NCI-H2227 treated with DMSO at 0.1 percent for 48 hours (cell line): Measurements from ENCODE around the gene CELF2.

Source experiments
- DNase-seq: peaks from one replicate; lab custom pipeline; 2025; lab: John Stamatoyannopoulos, UW

The CELF2 gene

GRCh38 chr10:11023009-11023953 lies 5.6 kb downstream of the CELF2 start:
- no peak for DNase-seq

DNA sequence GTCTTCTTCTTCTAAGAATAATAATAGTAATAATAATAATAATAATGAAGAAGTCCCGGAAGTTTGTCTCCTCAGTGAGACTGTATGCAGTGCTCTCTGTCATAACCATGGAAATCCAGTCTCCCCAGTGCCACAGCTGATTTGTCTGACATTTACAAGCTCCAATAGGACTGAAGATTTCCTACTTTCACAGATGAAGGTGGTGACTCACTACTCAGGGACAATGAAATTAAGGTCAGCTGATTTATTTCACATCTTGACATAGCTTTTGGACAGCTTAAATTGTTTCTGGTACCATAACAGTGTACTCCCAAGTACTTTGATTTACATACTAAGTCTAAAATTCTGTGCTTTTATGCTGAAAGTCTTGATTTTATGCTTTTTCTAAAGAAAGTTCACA lies 6.9 kb downstream of the CELF2 start:
- DNase-seq, result no peak

DNA sequence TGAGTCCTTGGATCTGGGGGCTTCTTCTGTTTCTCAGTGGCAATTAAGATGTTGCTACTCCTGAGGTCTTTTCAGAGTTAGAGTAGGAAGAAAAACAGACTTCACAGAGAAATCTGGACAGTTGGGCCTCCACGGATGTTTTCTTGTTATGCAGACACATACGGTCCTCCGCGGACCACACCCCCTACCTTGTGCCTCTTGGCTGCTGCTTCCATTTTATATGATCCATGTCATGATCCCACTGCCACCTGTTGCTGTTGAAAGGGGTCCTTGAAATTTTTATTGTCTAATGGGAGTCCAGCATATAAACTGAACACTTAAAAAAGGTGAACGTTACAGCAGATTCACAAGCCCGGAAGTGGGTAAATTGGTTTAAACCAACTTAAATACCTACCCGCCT lies 8.3 kb downstream of the CELF2 start:
- DNase-seq, result no peak

- DNase-seq, result no peak
Observed at GRCh38 chr10:11026773-11027172, 9.1 kb downstream of the CELF2 start.

GRCh38 chr10:11034762-11035161 lies 17.1 kb downstream of the CELF2 start:
- no peak for DNase-seq

GRCh38 chr10:11035301-11035991 lies 17.8 kb downstream of the CELF2 start:
- DNase-seq, result no peak

DNA sequence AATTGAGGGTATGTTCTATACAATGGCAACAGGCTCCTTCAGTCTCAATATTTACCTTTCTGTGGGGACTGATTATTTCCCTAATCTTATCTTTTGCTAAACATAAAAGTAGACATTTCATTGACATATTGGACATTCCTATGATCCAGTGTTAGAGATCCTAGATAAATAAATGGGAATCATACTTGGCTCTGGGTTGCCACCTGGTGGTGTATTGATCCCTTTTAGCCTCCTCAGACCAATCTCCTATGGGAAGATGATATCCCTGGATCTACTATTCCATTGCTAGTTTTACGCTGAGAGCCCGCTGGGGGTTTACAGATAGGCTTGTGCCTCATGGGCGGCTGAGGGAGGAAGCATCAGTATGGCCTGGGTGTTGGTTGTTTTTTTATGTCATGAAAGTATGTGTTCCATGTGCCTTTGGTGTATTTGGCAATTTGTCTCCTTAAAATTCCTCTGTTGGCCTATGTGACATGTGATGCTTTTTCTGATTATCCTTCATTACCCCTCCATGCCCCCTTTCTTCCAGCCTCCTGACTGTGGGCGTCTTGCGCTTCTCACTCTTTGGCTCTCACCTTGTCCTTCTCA lies 18.8 kb downstream of the CELF2 start:
- no peak for DNase-seq

DNA sequence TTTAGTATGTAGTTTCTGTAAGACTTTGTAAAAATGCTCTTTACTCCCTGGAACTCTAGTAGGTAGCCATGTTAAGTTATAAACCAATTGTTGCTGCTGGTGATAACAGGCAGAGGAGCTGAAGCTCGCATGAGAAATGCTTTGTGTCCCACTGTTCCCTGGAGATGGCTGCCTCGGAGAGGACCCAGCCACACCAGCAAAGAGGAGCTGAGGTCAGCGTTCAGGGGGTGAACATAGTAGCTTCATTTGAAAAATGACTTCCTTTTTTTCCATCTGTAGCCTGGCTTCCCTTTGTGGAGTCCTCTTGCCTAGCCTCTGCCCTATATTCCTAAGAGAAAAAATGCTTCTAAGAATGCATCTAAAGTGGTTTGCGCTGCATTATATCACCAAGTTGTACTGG lies 20.3 kb downstream of the CELF2 start:
- DNase-seq, result no peak

DNA sequence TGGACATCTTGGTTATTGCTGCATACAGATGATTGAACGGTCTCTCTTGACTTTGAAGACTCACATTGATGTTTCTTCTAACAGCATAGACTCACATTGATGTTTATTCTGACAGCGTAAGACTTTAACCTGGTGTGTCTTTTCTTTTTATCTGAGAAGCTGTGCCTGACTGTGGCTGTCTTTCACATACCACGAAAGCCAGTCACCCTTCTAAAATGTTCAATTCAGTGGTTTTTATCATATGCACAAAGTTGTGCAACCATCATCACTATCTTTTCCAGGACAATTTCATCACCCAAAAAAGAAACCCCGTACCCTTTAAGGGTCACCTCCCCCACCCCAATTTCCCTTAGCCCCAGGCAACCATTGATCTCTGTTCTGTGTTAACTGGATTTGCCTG lies 24.7 kb downstream of the CELF2 start:
- DNase-seq, result no peak

- no peak for DNase-seq
Observed at GRCh38 chr10:11043039-11043438, 25.4 kb downstream of the CELF2 start.

- no peak for DNase-seq
Observed at GRCh38 chr10:11043446-11044127, 25.9 kb downstream of the CELF2 start.

GRCh38 chr10:11045487-11045886 lies 27.8 kb downstream of the CELF2 start:
- DNase-seq, result no peak

DNA sequence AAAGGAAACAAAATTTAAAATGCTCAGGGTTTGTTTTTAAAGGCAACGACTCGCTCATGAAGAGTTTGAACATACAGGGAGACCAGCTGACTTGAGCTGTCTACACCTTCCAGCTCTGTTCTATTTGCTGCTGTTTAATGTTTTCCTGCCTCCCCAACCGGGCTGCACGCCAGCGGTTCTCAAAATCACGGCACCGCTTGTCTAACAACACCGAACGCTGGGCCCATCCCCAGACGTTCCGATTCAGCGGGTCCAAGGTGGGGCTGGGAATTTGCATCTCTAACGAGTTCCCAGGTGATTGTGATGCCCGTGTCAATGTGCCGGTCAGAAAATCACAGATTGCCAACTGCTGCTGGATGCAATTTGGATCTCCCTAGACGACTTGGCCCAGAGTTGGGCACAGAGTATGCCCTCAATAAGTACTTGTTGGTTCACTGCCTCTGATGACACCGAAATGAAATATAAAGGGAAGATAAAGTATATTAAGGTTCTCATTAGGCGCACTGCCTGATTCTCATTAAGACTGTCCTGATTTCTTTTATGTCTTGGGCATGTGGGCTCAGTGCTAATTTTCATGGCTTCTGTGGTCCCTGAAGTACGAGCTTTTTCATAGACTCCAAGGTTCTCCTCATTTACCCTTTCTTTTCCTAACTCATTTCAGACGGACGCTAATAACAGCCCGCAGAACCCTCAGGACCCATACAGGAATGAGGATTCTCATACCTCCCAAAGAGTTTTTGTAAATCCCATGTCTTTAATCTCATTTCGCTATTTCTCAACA lies 28.5 kb downstream of the CELF2 start:
- no peak for DNase-seq

DNA sequence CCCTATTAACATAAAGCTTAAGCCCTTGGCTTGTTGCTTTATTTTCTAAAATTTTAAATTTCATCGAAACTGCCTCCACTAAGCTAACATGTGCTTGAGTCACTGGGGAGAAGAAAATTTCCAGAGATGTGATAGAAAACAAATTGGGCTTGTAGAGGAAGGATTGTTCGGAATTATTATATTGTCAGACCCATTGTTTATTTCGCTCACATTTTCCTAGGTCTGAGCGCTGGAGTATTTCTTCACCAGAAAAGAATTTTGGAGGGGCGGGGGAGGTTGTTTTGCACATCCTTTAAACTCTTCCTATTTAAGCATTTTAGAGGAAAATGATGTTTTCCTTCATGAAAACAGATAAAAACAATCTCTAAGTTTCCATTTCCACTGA lies 29.1 kb downstream of the CELF2 start:
- DNase-seq, result no peak

DNA sequence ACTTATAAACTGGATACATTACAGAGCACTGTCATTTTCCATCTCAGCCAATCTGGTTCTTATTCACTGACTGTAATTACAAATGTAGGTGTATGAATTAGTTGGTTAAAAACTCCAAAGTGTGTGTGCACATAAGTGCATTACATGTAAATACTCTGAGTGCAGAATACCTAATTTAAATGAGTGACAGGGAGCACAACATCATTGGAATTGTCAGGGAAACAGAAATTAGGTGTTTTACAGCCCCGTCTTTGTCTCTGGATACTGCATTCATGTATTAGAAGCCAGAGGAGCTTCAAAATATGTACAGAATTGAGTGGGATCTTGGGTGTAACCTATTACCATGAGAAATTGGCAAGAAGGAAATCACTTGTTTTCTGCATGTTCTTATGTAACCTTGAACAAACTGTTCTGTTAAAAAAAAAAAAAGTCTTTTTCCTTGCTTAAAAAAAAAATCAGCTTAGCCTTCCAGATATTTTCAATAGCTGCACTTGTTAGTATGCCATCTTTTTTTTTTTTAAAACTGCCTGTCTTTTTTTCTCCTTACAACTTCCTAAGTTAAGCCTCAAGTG lies 31.1 kb downstream of the CELF2 start:
- no peak for DNase-seq

GRCh38 chr10:11049806-11050205 lies 32.1 kb downstream of the CELF2 start:
- no peak for DNase-seq

GRCh38 chr10:11050301-11051287 lies 32.9 kb downstream of the CELF2 start:
- DNase-seq, result no peak

GRCh38 chr10:11057018-11057417 lies 39.3 kb downstream of the CELF2 start:
- no peak for DNase-seq

DNA sequence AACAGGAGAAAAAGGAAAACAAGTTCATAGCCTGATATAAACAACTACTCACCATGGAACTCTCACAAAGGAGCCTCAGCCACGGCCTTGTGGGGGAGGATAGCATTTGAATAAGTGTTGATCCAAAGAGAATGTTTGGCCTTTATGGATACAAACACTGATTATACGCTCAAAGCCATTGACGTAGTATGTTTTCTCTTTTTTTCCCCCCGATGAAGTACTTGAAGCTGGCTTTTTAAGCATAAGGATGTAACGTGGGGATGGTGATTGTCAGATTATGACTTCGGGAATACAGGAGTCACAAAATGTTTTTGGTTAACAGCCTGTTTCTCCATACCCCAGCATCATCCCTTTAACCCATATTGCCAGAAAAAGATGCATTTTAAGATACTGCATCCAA lies 39.8 kb downstream of the CELF2 start:
- no peak for DNase-seq

DNA sequence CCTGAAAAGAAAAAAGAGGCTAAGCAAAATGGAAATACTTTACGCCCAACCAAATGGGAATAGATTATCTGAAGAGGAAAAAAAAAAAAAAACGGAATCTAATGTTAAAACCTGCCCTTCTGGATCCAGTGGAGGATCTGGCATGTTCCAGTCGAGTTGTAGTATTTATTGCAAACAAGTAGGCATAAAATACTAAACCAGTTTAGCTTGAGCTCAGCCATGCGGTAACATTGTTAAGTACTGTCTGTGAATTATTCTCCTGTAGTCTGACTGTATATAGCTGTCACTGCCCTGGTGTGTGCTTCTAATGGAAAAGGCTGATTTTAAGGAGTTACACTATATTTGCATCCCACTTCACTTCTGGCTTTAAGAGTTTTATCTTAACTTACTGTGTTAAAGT lies 40.3 kb downstream of the CELF2 start:
- DNase-seq, result no peak
